Kasumi-1 (cell line): ENCODE measurements around the gene CTPS1.

Experiments
- DNase-seq, 2 experiments: peaks; one replicate each; lab custom pipeline; 2025; lab: John Stamatoyannopoulos, UW

CTPS1 gene, protein sequence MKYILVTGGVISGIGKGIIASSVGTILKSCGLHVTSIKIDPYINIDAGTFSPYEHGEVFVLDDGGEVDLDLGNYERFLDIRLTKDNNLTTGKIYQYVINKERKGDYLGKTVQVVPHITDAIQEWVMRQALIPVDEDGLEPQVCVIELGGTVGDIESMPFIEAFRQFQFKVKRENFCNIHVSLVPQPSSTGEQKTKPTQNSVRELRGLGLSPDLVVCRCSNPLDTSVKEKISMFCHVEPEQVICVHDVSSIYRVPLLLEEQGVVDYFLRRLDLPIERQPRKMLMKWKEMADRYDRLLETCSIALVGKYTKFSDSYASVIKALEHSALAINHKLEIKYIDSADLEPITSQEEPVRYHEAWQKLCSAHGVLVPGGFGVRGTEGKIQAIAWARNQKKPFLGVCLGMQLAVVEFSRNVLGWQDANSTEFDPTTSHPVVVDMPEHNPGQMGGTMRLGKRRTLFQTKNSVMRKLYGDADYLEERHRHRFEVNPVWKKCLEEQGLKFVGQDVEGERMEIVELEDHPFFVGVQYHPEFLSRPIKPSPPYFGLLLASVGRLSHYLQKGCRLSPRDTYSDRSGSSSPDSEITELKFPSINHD

DNA sequence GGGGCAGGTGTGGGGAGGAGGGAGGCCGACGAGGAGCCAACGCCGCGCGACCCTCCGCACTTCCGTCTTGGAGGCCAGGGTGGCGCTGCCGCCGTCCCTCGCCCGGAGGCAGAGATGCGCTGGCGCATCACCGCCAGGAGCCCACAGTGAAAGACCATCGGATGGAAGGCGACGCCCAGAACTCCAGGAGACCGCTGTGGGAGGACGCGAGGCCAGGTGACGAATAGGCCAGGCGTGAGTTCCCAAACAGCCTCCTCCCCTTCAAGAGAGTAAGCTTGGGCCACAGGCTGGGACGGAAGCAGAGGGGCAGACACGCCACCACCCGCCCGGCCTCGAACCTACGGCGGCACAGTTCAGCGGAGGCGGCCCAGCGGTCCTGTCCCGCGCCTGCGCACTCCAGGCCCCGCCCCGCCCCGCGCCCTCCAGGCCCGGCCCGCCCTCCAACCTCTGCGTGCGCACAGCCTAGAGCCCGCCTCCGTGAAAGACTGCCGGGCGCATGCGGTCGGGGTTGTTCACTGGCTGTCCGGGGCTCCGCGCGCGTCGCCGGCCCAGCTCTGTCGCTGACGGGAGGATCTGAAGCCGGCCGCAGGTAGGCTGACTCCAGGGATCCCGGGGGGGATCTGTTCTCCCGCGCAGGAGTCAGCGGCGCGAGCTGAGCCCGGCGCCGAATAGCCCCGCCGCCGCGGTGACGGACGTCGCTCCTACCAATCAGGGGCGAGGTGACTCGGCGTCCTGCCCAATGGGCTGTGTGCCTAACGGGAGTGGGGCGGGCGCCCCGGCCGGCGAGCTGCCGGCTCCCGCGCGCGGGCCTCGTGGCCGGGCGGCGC is at the start of gene CTPS1:
CTPS1 (plus strand) TSS at position 456 of the 827 bp plus-strand sequence. CDS start 3,595 bp downstream, outside the sequence.
- peak; percentile 87 to 89 for DNase-seq

DNA sequence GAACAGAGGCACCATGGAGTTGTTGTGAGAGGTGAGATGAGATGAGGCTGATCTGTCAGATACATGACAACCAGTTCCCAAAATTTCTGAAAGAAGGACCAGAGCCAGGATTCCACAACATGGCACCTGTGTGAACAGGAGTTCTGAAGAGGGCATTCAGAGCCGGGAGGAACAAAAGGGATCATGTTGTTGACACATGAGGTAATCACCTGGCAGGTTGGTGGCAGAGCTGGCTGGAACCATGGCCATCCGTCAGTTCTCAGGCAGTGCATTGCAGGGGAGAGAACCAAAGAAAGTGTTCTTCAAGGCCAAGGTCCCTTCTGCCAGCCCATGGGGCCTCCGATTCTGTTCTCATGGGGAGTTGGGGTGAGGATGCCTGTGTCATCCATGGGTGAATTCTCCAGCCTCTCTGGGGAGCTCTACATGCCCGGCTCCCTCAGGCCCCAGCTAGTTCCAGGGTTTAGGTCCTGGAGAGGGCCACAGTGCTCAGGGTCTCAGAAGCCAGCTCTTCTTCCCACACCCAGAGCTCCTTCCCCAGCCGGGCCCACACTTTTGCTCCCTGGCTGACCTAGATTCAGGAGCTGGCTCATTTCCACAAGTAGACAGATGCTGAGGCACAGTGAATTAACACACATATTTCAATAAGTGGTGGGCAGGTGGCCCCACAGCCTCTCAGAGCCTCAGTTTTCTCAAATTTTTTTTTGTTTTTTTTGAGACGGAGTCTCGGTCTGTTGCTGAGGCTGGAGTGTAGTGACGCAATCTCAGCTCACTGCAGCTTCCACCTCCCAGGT is 49.1 kb upstream of the CTPS1 start:
- no peak for DNase-seq

GRCh38 chr1:40931601-40932000 is 47.9 kb upstream of the CTPS1 start:
- DNase-seq: no peak

GRCh38 chr1:40932006-40932405 is 47.5 kb upstream of the CTPS1 start:
- DNase-seq: no peak

DNA sequence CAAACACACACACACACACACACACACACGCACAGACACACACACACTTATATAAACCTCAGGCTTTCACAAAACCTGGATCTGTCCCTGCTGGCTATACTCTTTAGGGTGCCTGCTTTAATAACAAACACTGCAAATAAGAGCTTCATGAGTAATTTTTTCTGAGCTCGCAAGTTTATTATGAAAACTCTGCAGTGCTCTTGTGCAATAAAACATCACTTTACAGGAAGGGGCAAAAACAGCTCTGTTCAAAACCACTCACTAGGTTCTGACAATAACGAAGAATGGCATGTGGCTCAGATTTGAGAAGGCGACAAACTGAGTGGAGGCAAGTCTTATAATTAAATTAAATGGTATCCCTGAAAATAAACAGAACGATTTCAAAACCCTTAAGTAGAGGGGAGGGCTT is 42.6 kb upstream of the CTPS1 start:
- DNase-seq: peak; percentile 20 to 26

- no peak for DNase-seq
Measured at GRCh38 chr1:40938393-40938792, 41.1 kb upstream of the CTPS1 start.

GRCh38 chr1:40939320-40940059 is 40.0 kb upstream of the CTPS1 start:
- peak in 1 of 2 experiments; percentile 12 for DNase-seq

GRCh38 chr1:40944326-40944725 is 35.2 kb upstream of the CTPS1 start:
- DNase-seq: no peak

DNA sequence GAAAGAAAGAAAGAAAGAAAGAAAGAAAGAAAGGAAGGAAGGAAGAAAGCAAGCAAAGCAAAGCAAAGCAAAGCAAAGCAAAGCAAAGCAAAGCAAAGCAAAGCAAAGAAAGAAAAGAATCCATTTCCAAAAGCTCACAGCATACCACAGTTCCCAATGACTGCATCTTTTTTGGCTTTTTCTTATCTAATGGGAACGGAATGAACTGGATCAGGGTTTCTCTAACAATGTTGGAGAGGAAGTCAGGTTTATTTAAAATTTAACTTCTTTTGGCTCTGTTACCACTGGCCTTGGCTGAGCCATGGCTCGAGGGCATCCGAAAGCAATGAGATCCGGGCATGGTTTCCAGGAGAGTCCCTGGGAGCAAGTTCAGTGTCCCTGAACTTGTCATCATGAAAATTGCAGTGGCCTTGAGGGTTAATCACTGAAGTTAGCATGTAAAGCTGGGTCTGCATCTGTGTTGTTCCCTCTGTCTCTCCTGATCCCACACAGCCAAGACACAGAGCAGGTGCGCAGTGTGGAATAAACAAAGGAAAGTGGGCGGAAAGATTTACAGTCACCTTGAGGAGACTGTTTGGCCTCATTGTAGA is 34.6 kb upstream of the CTPS1 start:
- DNase-seq: no peak

- no peak for DNase-seq
Measured at GRCh38 chr1:40945491-40945973, 34.0 kb upstream of the CTPS1 start.

DNA sequence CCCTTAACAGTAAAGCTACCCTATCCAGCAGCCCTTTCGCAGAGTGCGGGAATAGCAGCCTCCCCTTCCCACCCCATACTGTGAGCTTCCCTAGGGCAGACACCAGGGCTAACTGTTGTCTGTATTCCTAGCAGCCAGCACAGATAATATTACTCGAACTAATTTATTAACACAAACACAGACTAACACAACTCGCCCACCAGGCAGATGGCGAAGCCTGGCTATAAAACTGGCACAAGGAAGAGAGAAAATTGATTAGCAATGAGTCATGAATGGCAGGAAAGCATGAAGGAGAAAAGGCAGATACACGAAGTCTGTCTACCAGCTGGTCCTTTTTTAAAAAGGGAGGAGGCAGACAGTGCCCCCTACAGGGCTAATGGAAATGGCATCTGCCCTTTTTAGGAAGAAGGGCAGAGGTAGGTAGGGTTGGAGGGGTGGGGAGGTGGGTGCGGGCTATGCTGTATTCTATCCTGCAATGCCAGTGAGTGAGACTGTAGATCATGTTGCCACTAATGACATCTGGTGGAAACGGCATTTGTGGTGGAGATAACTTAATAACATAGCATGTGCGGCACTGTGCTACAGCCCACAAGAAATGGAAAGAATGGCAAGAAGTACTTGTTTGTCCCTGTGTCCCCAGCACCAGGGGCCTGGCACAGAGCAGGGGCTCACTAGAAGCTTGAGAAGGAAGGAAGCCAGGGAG is 30.6 kb upstream of the CTPS1 start:
- peak; percentile 81 to 90 for DNase-seq

- DNase-seq: no peak
Measured at GRCh38 chr1:40949563-40949962, 29.9 kb upstream of the CTPS1 start.

GRCh38 chr1:40951943-40952743 is 27.4 kb upstream of the CTPS1 start:
- peak; percentile 31 to 59 for DNase-seq

- no peak for DNase-seq
Measured at GRCh38 chr1:40952744-40953315, 26.7 kb upstream of the CTPS1 start.

DNA sequence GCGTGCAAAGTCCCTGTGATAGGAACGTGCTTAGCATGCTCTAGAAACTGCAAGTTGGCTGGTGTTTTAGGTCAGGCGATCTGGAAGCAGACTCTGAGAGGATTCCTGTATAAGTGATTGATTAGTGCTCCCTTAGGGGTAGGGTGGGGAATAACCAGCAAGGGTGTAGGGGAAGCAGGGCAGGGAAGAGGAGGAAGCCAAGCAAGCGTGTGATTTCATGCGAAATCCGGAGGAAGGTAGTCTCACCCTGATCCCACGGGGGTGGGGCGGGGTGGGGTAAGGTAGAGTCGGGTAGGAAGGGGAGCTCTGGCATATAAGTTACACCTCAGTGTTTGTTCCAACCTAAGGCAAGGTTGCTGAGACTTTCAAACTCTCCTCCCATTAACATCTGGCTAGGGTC is 24.9 kb upstream of the CTPS1 start:
- no peak for DNase-seq

DNA sequence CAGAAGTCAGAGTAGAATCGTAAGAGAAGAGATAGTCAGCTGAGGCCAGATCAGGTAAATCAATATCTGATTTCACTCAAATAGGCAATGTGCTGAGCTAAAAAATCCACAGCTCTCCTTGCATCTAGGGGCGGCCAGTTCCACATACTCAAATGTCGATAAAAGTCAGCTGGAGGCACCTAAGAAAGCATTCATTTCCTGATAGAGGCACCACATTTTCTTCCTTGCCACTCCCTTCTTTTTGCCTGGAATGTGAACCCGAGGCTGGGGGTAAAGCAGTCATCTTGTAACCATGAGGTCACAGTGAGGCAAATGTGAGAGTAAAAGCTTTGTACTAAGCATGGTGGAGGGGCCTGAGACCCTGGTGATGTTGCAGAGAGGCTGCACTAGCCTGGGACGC is 24.2 kb upstream of the CTPS1 start:
- DNase-seq: no peak

- no peak for DNase-seq
Measured at GRCh38 chr1:40956407-40956806, 23.1 kb upstream of the CTPS1 start.

GRCh38 chr1:40958210-40958609 is 21.3 kb upstream of the CTPS1 start:
- DNase-seq: no peak

GRCh38 chr1:40965531-40965930 is 14.0 kb upstream of the CTPS1 start:
- DNase-seq: no peak
